SK-N-MC (cell line): ENCODE measurements around the gene WASL.

ENCODE experiments used
- EZH2 ChIP-seq: fragments of 200-600 bp; sonication (generic); IDR thresholded peaks from one replicate; pipeline ENCODE4 v1.6.1; 2017; ENCODE audit warnings: antibody characterized with exemption
- POLR2AphosphoS5 ChIP-seq: IDR thresholded peaks from 2 replicates; pipeline ENCODE4 v1.6.1; 2012; ENCODE audit warnings: mild to moderate bottlenecking, low read depth, low read length, borderline replicate concordance

GRCh38 chr7:123650595-123650994, 98.2 kb downstream of the WASL start:
- no peak for TF ChIP-seq EZH2
- TF ChIP-seq POLR2AphosphoS5, result no peak
